ENCODE data around the gene MTG1. TPM values are rescaled to one million over a fixed set of nuclear protein-coding genes. Genes with fewer than 3 reads are reported as not detected.
"Not testable (repeated sequence)": the region's sequence is repeated elsewhere in the genome, so short reads cannot be mapped to it uniquely, and the experiment has no call there.

Gene MTG1
- total RNA-seq, 1 donor from 2014 or later = 65.2 TPM

GRCh38 chr10:133383551-133383950, 10.4 kb upstream of the MTG1 start:
- H3K36me3 Mint-ChIP-seq (ENCODE audit: unreplicated experiment) = peaks cover 4% of the 10 kb centered on the region
- no peak overlapping the region for H3K4me3 Mint-ChIP-seq (ENCODE audit: unreplicated experiment)
- no peaks in the 10 kb centered on the region for H3K4me1 Mint-ChIP-seq (ENCODE audit: unreplicated experiment)
- no peaks in the 10 kb centered on the region for H3K9me3 Mint-ChIP-seq (ENCODE audit: unreplicated experiment)
- no peaks in the 10 kb centered on the region for H3K27me3 Mint-ChIP-seq (ENCODE audit: unreplicated experiment)
- TF ChIP-seq, protein P1, sequence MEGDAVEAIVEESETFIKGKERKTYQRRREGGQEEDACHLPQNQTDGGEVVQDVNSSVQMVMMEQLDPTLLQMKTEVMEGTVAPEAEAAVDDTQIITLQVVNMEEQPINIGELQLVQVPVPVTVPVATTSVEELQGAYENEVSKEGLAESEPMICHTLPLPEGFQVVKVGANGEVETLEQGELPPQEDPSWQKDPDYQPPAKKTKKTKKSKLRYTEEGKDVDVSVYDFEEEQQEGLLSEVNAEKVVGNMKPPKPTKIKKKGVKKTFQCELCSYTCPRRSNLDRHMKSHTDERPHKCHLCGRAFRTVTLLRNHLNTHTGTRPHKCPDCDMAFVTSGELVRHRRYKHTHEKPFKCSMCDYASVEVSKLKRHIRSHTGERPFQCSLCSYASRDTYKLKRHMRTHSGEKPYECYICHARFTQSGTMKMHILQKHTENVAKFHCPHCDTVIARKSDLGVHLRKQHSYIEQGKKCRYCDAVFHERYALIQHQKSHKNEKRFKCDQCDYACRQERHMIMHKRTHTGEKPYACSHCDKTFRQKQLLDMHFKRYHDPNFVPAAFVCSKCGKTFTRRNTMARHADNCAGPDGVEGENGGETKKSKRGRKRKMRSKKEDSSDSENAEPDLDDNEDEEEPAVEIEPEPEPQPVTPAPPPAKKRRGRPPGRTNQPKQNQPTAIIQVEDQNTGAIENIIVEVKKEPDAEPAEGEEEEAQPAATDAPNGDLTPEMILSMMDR (IDR thresholded peaks at IDR 0.05) = no peak
- no peak for DNase-seq (ENCODE audit: extremely low spot score, unreplicated experiment)
- H3K27ac Mint-ChIP-seq (ENCODE audit: unreplicated experiment) = no peak overlapping the region

DNA sequence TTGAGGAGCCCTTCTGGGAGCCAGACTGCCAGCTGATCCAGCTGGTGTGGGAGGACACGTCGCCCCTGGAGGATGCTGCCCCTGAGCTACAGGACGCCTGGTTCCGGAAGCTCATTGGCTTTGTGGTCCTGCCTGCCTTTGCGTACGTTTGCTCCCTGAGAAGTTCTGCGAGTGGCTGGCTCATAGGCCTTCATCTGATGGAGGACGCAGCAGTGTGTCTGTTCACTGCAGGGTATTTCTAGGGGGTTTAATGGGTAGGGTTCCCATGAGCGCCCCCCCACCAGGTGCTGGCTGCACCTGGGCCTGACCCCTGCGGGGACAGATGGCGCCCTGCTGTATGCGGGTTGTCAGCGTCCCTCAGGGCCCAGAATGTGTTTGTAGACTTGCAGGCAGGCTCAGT, 9.9 kb upstream of the MTG1 start:
- Mint-ChIP-seq H3K9me3 (ENCODE audit: unreplicated experiment) (no peaks in the 10 kb centered on the region), H3K4me1 (ENCODE audit: unreplicated experiment) (no peaks in the 10 kb centered on the region), H3K27ac (ENCODE audit: unreplicated experiment) (no peak overlapping the region), H3K4me3 (ENCODE audit: unreplicated experiment) (no peak overlapping the region), H3K27me3 (ENCODE audit: unreplicated experiment) (no peaks in the 10 kb centered on the region), H3K36me3 (ENCODE audit: unreplicated experiment) (peaks cover 4% of the 10 kb centered on the region)
- DNase-seq (ENCODE audit: extremely low spot score, unreplicated experiment) = no peak
- TF ChIP-seq, protein P1 (IDR thresholded peaks at IDR 0.05) = no peak

DNA sequence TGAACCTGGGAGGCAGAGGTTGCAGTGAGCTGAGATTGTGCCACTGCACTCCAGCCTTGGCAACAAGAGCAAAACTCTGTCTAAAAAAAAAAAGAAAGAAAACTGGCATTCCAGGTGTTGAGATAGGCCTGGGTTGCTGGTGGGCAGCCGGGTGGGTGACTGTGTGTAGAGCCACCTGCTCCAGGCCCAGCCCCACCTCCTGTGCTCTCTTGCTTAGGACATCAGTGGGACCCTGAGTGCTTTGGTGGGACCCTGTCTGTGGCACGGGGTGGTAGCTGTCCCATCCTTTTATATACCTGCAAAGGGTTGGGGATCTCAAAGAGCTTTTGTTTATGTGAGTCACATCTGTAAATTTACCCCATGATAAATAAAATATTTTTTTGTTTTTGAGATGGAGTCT, 8.7 kb upstream of the MTG1 start:
- Mint-ChIP-seq H3K36me3 (ENCODE audit: unreplicated experiment) (peaks cover 4% of the 10 kb centered on the region), H3K4me1 (ENCODE audit: unreplicated experiment) (no peaks in the 10 kb centered on the region), H3K27ac (ENCODE audit: unreplicated experiment) (no peak overlapping the region), H3K9me3 (ENCODE audit: unreplicated experiment) (no peaks in the 10 kb centered on the region), H3K27me3 (ENCODE audit: unreplicated experiment) (no peaks in the 10 kb centered on the region), H3K4me3 (ENCODE audit: unreplicated experiment) (no peak overlapping the region)
- TF ChIP-seq, protein P1 (IDR thresholded peaks at IDR 0.05) = no peak
- no peak for DNase-seq (ENCODE audit: extremely low spot score, unreplicated experiment)

DNA sequence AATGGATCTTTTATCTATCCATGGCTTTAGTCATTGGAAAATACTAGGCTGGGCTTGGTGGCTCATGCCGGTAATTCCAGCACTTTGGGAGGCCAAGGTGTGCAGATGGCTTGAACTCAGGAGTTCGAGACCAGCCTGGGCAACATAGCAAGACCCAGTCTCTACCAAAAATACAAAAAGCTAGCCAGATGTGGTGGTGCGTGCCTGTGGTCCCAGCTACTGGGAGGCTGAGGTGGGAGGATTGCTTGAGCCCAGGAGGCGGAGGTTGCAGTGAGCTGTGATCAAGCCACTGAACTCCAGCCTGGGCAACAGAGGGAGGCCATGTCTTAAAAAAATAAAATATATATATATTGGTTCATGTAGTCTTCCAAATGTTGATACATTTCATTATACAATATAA, 7.0 kb upstream of the MTG1 start:
- not testable (repeated sequence) for H3K36me3 Mint-ChIP-seq (ENCODE audit: unreplicated experiment)

DNA sequence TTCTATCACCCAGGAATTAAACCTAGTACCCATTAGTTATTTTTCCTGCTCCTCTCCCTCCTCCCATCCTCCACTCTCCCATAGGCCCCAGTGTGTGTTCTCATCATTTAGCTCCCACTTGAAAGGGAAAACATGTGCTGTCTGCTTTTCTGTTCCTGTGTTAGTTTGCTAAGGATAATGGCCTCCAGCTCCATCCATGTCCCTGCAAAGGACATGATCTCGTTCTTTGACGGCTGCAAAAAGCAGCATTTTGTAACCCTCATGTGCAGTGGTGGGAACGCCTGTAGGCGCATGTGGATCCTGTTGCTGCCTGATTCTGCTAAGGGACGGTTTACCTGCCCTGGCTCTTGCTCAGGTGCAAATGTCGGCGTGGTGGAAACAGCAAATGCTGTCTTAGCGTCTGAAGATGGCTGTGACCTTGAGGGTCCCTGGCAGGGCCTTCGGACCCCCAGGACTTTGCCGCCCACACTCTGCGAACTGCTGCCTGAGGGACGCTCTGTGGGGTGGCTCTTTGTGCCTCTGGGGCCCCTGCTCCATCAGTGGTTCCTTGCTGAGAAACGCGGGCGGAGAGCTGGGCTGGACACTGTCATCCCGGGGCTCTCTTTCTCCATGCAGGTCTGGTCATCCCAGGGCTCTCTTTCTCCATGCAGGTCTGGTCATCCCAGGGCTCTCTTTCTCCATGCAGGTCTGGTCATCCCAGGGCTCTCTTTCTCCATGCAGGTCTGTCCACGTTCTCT, 5.6 kb upstream of the MTG1 start:
- H3K27me3 Mint-ChIP-seq (ENCODE audit: unreplicated experiment) = no peaks in the 10 kb centered on the region
- no peak overlapping the region for H3K27ac Mint-ChIP-seq (ENCODE audit: unreplicated experiment)
- no peak for DNase-seq (ENCODE audit: extremely low spot score, unreplicated experiment)
- TF ChIP-seq, protein P1 (IDR thresholded peaks at IDR 0.05) = no peak
- H3K9me3 Mint-ChIP-seq (ENCODE audit: unreplicated experiment) = no peaks in the 10 kb centered on the region
- H3K4me3 Mint-ChIP-seq (ENCODE audit: unreplicated experiment) = no peak overlapping the region
- H3K4me1 Mint-ChIP-seq (ENCODE audit: unreplicated experiment) = peaks cover under 1% of the 10 kb centered on the region
- H3K36me3 Mint-ChIP-seq (ENCODE audit: unreplicated experiment) = peaks cover 3% of the 10 kb centered on the region

More for the DNA sequence above, 7.0 kb upstream of the MTG1 start:
- not testable (repeated sequence) for H3K27me3 Mint-ChIP-seq (ENCODE audit: unreplicated experiment); H3K4me3 Mint-ChIP-seq (ENCODE audit: unreplicated experiment); H3K4me1 Mint-ChIP-seq (ENCODE audit: unreplicated experiment); DNase-seq (ENCODE audit: extremely low spot score, unreplicated experiment); H3K9me3 Mint-ChIP-seq (ENCODE audit: unreplicated experiment); H3K27ac Mint-ChIP-seq (ENCODE audit: unreplicated experiment)

Measured in osteocyte (in vitro differentiated cells).